EH (cell line): Measurements from ENCODE around the gene RHOG.
"Not testable (repeated sequence)": the region's sequence is repeated elsewhere in the genome, so short reads cannot be mapped to it uniquely, and the experiment has no call there.

Experiments
- DNase-seq: peaks from one replicate; pipeline ENCODE4 v3.0.0-alpha.2; 2015; ENCODE audit warnings: low read depth

The RHOG gene

GRCh38 chr11:3808861-3809623 lies 31.7 kb downstream of the RHOG start:
- DNase-seq = peak; percentile 57

- DNase-seq = peak; percentile 66
Measured at GRCh38 chr11:3807909-3808860, 32.6 kb downstream of the RHOG start, which contains the start of gene PGAP2. TSS of gene PGAP2 (plus strand) at chr11:3808560. CDS start at chr11:3811260, 2,700 bp downstream.

DNA sequence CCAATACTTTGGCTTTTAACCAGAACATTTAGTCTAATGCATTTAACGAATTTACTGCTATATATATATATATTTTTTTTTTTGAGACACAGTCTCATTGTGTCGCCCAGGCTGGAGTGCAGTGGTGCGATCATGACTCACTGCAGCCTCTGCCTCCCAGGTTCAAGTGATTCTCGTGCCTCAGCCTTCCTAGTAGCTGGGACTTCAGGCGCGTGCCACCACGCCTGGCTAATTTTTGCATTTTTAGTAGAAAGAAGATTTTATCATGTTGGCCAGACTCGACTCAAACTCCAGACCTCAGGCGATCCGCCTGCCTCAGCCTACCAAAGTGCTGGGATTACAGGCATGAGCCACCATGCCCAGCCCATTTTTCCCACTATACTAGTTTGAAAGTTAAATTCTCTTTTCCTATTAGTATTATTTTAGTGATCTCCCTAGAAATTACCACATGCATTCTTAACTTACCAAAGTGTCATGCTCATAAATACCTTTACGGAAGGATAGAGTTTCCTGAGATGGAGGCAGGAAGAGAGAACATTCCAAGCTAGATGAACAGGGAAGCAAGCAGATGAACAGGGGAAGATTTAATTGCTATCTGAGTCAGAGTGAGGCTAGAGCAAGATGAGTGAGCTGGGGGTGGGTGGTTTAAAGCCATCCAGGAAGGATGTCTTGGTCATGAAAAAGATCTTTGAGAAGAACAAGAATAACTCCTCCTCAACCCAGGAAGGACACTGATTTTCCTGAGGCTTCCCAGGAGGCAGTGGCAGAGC lies 36.8 kb downstream of the RHOG start:
- DNase-seq = peak; percentile 94

DNA sequence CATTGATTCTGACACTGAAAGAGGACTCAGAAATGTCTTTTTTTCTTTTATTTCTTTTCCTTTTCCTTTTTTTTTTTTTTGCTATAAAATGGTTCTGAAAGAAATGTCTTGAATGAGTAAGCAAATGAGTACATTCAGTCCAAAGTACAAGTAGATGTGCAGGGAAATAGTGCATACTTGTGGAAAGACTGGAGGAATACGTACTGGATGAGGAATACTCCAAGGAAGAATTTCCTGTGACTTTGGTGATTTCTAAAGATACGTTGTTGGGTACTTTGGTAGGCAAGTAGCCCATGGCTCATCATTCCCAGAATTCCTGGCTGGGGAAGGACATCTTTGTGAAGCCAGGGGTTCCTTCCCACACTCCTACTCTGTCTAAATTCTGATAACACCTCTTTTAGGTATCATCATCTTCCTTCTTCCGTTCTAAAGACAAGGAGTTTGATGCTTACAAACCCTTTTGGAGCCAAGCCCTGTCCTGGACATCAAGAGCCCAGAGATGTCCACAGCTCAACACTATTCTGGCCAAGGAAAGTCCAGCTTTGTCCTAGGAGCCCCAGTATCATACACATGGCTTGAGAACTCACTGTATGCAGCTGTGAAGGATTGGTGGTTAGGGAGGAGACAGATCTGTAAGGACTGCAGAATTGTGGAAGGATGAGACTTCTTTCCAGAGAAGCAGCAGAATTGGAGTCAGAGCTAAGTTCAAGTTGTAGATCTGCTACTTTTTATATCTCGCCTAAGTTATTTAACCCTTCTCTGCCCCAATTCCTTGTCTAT lies 38.6 kb downstream of the RHOG start:
- peak; percentile 86 for DNase-seq

DNA sequence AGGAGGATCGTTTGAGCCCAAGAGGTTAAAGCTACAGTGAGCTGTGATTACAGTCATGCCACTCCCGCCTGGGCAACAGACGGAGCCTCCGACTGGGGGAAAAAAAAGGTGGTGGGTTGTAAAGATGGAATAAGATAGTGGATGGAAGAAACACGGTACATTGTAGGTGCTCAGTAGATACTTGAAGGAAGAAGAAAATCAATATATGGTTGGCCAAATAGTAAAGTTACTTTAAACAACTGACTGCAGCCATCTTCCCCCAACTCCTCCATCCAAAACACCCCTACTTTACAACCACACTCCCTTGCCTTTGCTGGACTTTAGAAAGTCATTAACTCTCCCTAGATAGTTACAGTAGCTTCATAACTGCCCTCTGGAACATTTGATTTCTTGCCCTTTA lies 40.9 kb downstream of the RHOG start:
- no peak for DNase-seq

- DNase-seq = no peak
Measured at GRCh38 chr11:3799143-3799542, 41.6 kb downstream of the RHOG start.

GRCh38 chr11:3797329-3798090 lies 43.2 kb downstream of the RHOG start, which contains the start of gene NUP98:
TSS of gene NUP98 (minus strand) at chr11:3797554. CDS start at chr11:3782117, 15,437 bp downstream.
- peak; percentile 100 for DNase-seq

DNA sequence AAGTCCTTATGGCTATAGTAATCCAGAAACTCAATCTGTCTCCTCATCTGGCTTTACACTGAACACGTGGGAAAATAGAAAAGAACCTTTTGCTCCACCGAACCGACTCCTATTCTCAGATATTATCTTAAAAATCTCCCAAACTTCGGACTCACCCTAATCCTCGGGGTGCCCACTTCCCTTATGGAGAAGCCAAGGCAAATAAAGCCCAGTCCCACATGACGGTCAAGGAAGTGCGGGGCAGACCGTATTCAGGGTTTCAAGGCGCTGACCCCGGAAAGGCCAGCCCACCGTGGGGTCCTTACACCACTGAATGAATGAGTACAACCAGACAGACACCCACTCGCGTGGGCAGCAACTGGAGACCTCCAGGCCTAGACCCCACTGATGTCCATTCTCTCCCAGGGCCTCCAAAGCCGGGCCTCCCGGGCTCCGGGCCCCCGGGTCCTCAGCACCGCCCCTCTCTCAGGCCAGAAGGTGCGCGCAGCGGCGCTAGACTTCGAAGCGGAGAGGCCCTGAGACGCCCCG lies 43.9 kb downstream of the RHOG start:
- no peak for DNase-seq

- no peak for DNase-seq
Measured at GRCh38 chr11:3796346-3796745, 44.4 kb downstream of the RHOG start.

DNA sequence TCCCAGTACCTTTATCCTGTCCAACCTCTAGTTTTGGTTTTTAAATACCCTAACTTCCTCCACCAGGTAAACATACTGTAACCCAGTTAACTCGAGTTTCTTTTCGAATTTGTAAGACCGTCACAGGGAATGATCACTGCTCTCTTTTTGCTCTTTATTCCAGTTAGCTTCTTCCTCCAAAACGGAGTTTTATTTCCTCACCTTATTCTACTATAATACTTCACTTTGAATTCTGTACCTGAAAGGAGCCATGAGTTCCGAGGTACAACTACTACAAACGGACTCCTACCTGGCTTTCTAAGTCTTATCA lies 44.8 kb downstream of the RHOG start:
- no peak for DNase-seq

DNA sequence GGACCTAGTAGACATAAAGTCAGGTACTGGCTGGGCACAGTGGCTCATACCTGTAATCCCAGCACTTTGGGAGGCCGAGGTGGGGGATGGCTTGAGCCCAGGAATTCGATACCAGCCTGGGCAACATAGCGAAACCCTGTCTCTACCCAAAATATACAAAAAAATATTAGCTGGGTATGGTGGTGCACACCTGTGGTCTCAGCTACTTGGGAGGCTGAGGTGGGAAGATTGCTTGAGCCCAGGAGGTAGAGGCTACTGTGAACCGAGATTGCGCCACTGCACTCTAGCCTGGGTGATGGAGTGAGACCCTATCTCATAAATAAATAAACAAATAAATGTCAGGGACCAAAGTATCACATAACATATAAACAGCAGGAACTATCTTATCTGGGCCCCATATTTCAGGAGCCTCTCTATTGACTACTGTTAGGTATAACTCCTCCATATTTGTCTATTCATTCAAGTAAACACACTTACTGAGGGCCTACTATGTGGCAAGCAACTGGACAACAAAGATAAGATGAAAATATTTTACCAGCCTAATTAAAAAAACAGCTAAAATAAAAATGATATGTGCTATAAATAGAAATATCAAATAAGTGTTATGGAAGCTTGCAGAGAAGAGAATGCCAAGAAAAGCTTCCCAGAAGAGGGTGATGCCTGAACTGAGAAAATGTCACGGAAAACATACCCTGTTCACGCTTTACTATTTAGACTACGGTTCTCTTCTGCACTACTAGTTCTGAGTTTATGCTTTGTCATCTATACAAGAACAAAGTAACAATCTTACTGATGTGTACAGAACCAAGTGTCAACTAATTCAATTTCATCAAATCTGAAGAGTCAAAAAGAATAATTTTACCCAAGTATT lies 45.4 kb downstream of the RHOG start:
- DNase-seq = no peak

GRCh38 chr11:3794387-3794786 lies 46.4 kb downstream of the RHOG start:
- DNase-seq = not testable (repeated sequence)

GRCh38 chr11:3786781-3787428 lies 53.9 kb downstream of the RHOG start:
- peak; percentile 47 for DNase-seq

DNA sequence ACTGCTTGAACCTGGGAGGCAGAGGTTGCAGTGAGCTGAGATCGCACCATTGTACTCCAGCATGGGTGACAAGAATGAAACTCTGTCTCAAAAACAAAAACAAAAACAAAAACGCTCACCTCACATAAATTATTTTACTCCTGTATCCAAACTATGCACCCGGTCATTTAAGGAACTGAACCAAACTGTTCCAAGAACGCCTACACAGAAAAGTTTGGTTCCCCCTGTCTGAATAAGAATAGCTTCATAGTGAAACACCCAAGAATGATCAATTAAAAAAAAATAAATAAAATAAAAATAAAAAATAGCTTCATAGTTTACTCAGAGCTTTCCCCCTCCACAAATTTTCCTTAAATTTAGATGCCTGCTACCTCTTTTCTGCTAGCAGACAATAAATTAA lies 57.1 kb downstream of the RHOG start:
- no peak for DNase-seq

DNA sequence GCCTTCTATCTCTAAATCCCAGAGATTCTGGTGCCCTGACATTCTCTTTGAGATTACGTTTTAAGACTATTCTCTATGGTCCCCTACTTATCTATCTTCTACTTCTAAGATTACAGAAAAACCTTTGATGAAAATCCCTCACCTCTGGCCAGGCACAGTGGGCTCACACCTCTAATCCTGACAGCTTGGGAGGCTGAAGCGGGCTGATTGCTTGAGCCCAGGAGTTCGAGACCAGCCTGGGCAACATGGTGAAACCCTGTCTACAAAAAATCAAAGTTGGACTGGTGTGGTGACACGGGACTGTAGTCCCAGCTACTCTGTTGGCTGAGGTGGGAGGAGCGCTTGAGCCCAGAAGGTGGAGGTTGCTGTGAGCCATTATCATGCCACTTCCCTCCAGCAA lies 57.8 kb downstream of the RHOG start:
- DNase-seq = no peak

- peak; percentile 73 for DNase-seq
Measured at GRCh38 chr11:3781423-3781822, 59.3 kb downstream of the RHOG start.
